ENCODE measurements around the gene DTNB.

GRCh38 chr2:25362434-25363145, 310.8 kb downstream of the DTNB start:
- TF ChIP-seq EP300 (IDR thresholded peaks at IDR 0.05) (no peak), CTCF (IDR thresholded peaks at IDR 0.05) (no peak), POLR2A (IDR thresholded peaks at IDR 0.05) (no peak)

Measured in ovary (tissue), 3 donors.